ENCODE results near the gene MED29. TPM values are rescaled to one million over a fixed set of nuclear protein-coding genes. Genes with fewer than 3 reads are reported as not detected.

MED29 gene
- total RNA-seq, 1 experiment from 2014 or later, result 32.0 TPM

GRCh38 chr19:39449116-39449797 is 58.1 kb downstream of the MED29 start (continued):
- TF ChIP-seq REST (IDR thresholded peaks at IDR 0.05; ENCODE audit: low read depth) (no peak), CBX3 (IDR thresholded peaks at IDR 0.05; ENCODE audit: low read depth) (no peak), EGR1 (IDR thresholded peaks at IDR 0.05; ENCODE audit: low read depth) (no peak), ATF3 (IDR thresholded peaks at IDR 0.05) (no peak), CEBPB (IDR thresholded peaks at IDR 0.05; ENCODE audit: low read depth) (no peak), CTCF (IDR thresholded peaks at IDR 0.05 in 2 of 3, conservative IDR thresholded peaks at IDR 0.05 in 1 of 3; ENCODE audit: borderline replicate concordance in 1 of 3, insufficient read depth in 1 of 3, low read depth in 2 of 3, low read length in 2 of 3) (no peak), POLR2A (IDR thresholded peaks at IDR 0.05; ENCODE audit: borderline replicate concordance, extremely low read depth, insufficient read depth, insufficient read length) (no peak), POLR2AphosphoS5 (IDR thresholded peaks at IDR 0.05; ENCODE audit: low read depth, low read length) (no peak)

Small RNA genes within 50 kb of the gene (microRNA-seq; reads per million reads assigned to microRNA genes)
- gene MIR4530 (ENCODE audit: borderline number of aligned reads), result not detected

Other genes with a start within 250 kb of the MED29 start
- 0.12 TPM for gene NCCRP1, start 194.4 kb upstream of the MED29 start, total RNA-seq (2021; ENCODE audit: unreplicated experiment)
- not detected for gene SYCN, start 187.1 kb upstream of the MED29 start, total RNA-seq (2021; ENCODE audit: unreplicated experiment)
- gene IFNL3, start 146.4 kb upstream of the MED29 start, total RNA-seq (2021; ENCODE audit: unreplicated experiment), result not detected
- gene IFNL4, start 142.5 kb upstream of the MED29 start, total RNA-seq (2021; ENCODE audit: unreplicated experiment), result not detected
- gene IFNL2, start 123.0 kb upstream of the MED29 start, total RNA-seq (2021; ENCODE audit: unreplicated experiment), result not detected
- gene IFNL1, start 95.0 kb upstream of the MED29 start, total RNA-seq (2021; ENCODE audit: unreplicated experiment), result not detected
- 13.8 TPM for gene LRFN1, start 70.5 kb upstream of the MED29 start, total RNA-seq (2021; ENCODE audit: unreplicated experiment)
- gene GMFG, start 55.3 kb upstream of the MED29 start, total RNA-seq (2021; ENCODE audit: unreplicated experiment), result 0.61 TPM
- gene SAMD4B, start 49.0 kb upstream of the MED29 start, total RNA-seq (2021; ENCODE audit: unreplicated experiment), result 127 TPM
- gene PAF1, start 272 bp upstream of the MED29 start, total RNA-seq (2021; ENCODE audit: unreplicated experiment), result 53.5 TPM
- gene ZFP36, start 15.5 kb downstream of the MED29 start, total RNA-seq (2021; ENCODE audit: unreplicated experiment), result 131 TPM
- 29.0 TPM for gene PLEKHG2, start 21.3 kb downstream of the MED29 start, total RNA-seq (2021; ENCODE audit: unreplicated experiment)
- 3,365 TPM for gene RPS16, start 44.6 kb downstream of the MED29 start, total RNA-seq (2021; ENCODE audit: unreplicated experiment)
- gene SUPT5H, start 54.2 kb downstream of the MED29 start, total RNA-seq (2021; ENCODE audit: unreplicated experiment), result 120 TPM
- 111 TPM for gene TIMM50, start 89.5 kb downstream of the MED29 start, total RNA-seq (2021; ENCODE audit: unreplicated experiment)
- 0.17 TPM for gene DLL3, start 107.6 kb downstream of the MED29 start, total RNA-seq (2021; ENCODE audit: unreplicated experiment)
- gene SELENOV, start 123.8 kb downstream of the MED29 start, total RNA-seq (2021; ENCODE audit: unreplicated experiment), result not detected
- 1.2 TPM for gene EID2B, start 141.5 kb downstream of the MED29 start, total RNA-seq (2021; ENCODE audit: unreplicated experiment)
- 11.7 TPM for gene EID2, start 148.8 kb downstream of the MED29 start, total RNA-seq (2021; ENCODE audit: unreplicated experiment)
- not detected for gene LGALS13, start 211.1 kb downstream of the MED29 start, total RNA-seq (2021; ENCODE audit: unreplicated experiment)